ENCODE data around the gene RAI14. TPM values are rescaled to one million over a fixed set of nuclear protein-coding genes. Genes with fewer than 3 reads are reported as not detected.

Gene RAI14
- polyA plus RNA-seq, 6 donors from 2014 or later, result 0.08 to 2.4 (median 1.2) TPM; not detected in 2

DNA sequence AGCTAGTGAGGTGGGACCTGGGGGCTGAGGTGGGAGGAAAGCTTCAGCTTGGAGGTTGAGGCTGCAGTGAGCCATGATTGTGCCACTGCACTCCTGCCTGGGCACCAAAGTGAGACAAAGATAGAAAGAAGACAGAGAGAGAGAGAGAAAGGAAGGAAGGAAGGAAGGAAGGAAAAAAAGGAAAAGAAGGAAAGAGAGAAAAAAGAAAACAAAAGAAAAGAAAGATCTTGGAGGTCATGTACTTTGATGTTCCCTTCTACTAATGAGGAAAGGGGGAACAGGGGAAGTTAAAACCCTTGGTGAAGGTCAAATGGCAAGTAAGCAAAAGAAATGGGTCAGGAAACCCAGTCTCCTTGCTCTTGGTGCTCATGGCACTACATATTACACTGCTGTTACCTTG lies 2.4 kb upstream of the RAI14 start:
- peaks cover 22 to 52% (median 42%) of the 10 kb centered on the region in 3 donors for H3K27me3 Mint-ChIP-seq
- peaks cover 19 to 27% (median 20%) of the 10 kb centered on the region in 3 donors for H3K4me1 Mint-ChIP-seq
- peak overlapping the region in 2 of 6 donors; percentile 12 to 86 for H3K27ac Mint-ChIP-seq
- peak overlapping the region in 2 of 8 donors; percentile 36 to 88 for H3K4me3 Mint-ChIP-seq
- DNase-seq (no peak), ATAC-seq (ENCODE audit: low read depth in 2 of 2) (no peak)
- H3K9me3 Mint-ChIP-seq, result no peaks in the 10 kb centered on the region
- no peaks in the 10 kb centered on the region for H3K36me3 Mint-ChIP-seq

DNA sequence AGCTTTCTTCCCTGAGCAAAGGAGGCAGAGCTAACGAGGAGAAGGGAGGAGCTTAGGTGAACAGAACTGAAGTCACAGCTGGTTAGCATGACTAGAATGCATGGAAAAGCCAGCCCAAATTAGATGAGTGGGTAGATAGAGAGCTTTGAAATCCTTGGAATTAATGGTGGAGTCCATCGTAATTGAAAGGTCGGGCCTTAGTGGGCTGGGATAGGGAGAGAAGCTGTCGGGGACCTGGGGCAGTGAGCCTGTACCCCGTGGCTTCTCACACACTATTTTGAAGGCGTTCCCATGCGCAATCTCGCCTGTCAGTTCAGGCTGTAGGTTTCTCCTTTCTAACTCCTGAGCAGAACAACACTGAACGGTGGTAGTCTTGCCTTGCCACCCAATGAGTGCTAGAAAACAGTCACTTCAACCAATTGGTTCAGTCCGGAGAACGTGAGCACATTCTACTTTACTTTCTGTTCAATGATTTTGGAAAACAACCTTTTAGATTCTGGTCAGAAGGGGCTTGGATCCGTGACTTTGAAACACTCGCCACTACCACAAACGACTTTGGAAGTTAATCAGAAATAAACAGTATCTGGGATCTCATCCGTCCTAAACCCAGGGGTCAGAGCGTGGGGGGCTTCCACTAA lies 655 bp upstream of the RAI14 start:
- Mint-ChIP-seq H3K9me3 (no peaks in the 10 kb centered on the region), H3K4me3 (peak overlapping the region; percentile 88 to 99 (median 92)), H3K27ac (peak overlapping the region in 5 of 6 donors; percentile 33 to 93 (median 85)), H3K36me3 (no peaks in the 10 kb centered on the region), H3K4me1 (peaks cover 19 to 27% (median 20%) of the 10 kb centered on the region in 3 donors), H3K27me3 (peaks cover 25 to 51% (median 46%) of the 10 kb centered on the region in 3 donors)
- peak; percentile 20 for DNase-seq
- ATAC-seq (ENCODE audit: low read depth in 2 of 2), result peak; percentile 66 to 70

DNA sequence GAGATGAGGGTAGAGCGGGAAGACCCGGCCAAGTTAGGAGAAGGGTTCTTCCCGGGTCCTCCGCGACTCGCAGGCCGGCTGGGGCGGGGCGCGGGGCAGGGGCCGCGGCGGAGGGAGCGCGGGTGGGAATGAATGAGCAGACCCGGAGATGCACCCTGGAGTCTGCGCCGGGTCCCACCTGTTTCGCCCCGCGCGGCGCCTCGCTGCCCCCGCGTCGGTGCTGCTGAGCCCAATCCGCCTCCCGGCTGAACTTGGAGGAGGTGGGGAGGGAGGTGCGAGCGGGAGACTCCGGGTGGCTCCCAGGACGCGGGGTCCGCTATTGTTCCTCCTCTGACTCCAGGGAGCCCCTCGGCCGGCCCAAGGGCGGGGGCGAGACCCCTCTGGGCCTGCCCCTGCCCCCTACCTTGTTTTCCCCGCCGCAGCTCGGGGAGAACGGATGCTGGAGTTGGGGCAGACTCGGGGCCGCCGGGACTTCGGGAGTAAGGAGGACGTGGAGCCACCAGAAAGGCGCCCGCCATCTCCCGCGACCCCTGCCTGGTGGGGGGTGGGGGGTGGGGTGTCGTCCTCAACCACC lies 659 bp downstream of the RAI14 start:
- peaks cover 19 to 27% (median 20%) of the 10 kb centered on the region in 3 donors for H3K4me1 Mint-ChIP-seq
- H3K9me3 Mint-ChIP-seq, result no peaks in the 10 kb centered on the region
- ATAC-seq (ENCODE audit: low read depth in 2 of 2) (peak; percentile 14 to 15), DNase-seq (no peak)
- H3K27ac Mint-ChIP-seq, result no peak overlapping the region
- peak overlapping the region; percentile 67 to 99 (median 84) for H3K4me3 Mint-ChIP-seq
- no peaks in the 10 kb centered on the region for H3K36me3 Mint-ChIP-seq
- peaks cover 33 to 61% (median 54%) of the 10 kb centered on the region in 3 donors for H3K27me3 Mint-ChIP-seq

DNA sequence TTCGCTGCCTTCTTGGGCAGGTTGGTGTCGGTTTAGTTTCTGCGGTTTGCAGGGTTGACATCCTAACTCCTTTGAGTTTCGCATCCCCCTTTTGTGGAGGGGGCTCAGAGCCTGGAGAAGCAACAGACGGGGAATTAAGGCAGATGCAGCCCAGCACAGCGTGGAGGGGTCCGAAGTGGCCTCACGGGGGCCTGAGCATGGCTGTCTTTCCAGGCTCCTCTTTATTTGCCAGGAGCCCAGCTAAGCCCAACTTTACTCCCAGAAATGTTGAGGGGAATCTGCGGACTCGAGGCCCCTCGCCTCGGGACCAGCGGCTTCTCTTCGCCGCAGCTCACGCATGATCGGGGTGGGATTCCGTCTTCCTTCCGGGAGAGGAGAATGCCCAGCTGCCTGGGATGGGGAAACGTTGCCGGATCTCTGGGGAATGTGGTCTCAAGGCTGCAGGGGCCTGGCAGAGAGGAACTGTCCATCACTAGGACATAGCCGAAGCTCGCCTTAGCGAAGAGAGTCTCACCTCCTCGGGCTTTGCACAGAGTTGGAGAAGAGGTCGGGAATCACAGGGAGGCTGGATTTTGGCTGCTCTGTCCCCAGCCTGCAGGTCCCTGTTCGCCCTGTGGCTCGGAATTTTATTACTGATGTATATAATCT lies 1.3 kb downstream of the RAI14 start:
- ATAC-seq (ENCODE audit: low read depth in 2 of 2) (no peak), DNase-seq (no peak)
- H3K36me3 Mint-ChIP-seq, result no peaks in the 10 kb centered on the region
- H3K9me3 Mint-ChIP-seq, result no peaks in the 10 kb centered on the region
- H3K4me1 Mint-ChIP-seq, result peaks cover 19 to 27% (median 20%) of the 10 kb centered on the region in 3 donors
- H3K27ac Mint-ChIP-seq, result peak overlapping the region in 2 of 6 donors; percentile 32 to 88
- H3K4me3 Mint-ChIP-seq, result peak overlapping the region; percentile 67 to 99 (median 84)
- H3K27me3 Mint-ChIP-seq, result peaks cover 38 to 63% (median 54%) of the 10 kb centered on the region in 3 donors

DNA sequence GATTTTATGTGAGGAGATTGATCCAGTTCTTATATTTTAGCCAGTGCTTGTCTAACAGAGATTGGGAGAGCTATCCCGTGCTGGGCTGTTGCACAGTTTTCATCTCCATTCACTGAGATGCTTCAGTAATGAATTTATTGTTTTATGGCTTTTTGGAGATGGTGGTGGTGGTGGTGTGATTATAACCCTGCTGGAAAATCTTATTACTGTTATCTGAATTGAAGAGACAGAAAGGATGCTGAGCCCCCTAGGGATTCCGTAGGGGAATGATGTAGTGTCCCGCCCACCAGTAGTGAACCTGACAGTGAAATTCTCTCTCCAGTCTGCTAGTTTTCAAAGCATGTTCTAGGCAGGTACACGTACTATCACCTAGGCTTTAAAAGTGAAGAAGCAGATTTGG lies 1.9 kb downstream of the RAI14 start:
- ATAC-seq (ENCODE audit: low read depth in 2 of 2), result no peak
- peak overlapping the region in 2 of 6 donors; percentile 30 to 32 for H3K27ac Mint-ChIP-seq
- H3K36me3 Mint-ChIP-seq, result no peaks in the 10 kb centered on the region

DNA sequence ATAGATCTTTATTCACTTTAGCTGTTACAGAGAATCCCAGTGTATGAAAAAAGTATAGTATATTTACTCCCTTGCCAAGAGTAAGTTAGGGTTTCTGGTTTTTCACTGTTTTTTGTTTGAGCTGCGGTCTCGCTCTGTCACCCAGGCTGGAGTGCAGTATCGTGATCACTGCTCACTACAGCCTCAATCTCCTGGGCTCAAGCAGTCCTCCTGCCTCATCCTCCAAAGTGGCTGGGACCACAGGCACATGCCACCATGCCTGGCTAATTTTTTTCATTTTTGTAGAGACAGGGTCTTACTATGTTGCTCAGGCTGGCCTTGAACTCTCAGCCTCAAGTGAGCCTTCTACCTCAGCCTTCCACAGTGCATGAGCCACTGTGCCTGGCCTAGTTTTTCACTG lies 3.0 kb downstream of the RAI14 start:
- ATAC-seq (ENCODE audit: low read depth in 2 of 2) (no peak), DNase-seq (no peak)
- Mint-ChIP-seq H3K36me3 (no peaks in the 10 kb centered on the region), H3K27ac (no peak overlapping the region), H3K4me1 (peaks cover 19 to 27% (median 20%) of the 10 kb centered on the region in 3 donors), H3K9me3 (no peaks in the 10 kb centered on the region), H3K4me3 (peak overlapping the region in 2 of 8 donors; percentile 29 to 76), H3K27me3 (peaks cover 38 to 57% (median 44%) of the 10 kb centered on the region in 3 donors)

More for the DNA sequence above, 1.9 kb downstream of the RAI14 start:
- DNase-seq, result no peak
- peaks cover 38 to 63% (median 52%) of the 10 kb centered on the region in 3 donors for H3K27me3 Mint-ChIP-seq
- no peaks in the 10 kb centered on the region for H3K9me3 Mint-ChIP-seq
- H3K4me1 Mint-ChIP-seq, result peaks cover 19 to 27% (median 20%) of the 10 kb centered on the region in 3 donors
- peak overlapping the region; percentile 67 to 99 (median 84) for H3K4me3 Mint-ChIP-seq

DNA sequence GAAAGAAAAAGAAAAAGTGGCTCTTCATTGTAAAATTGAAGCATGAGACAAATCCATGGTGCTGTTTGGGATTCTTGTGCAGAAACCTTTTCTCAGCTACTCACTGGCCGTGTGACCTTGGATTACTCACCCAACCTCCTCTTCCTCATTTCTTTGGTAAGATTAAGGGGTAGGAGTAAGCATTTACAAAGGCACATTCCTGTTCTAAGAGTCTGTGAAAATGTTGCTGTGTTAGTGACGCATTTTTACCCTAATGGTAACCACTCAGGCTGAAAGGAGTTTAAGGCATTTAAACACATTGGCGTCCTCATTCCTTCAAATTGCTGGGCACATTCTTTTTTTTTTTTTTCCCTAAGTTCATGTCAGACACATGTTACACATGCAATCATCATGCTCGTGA lies 4.3 kb downstream of the RAI14 start:
- ATAC-seq (ENCODE audit: low read depth in 2 of 2), result no peak
- no peaks in the 10 kb centered on the region for H3K9me3 Mint-ChIP-seq
- H3K27me3 Mint-ChIP-seq, result peaks cover 34 to 44% (median 37%) of the 10 kb centered on the region in 3 donors
- no peak overlapping the region for H3K4me3 Mint-ChIP-seq
- peaks cover 15 to 17% (median 16%) of the 10 kb centered on the region in 3 donors for H3K4me1 Mint-ChIP-seq
- H3K27ac Mint-ChIP-seq, result no peak overlapping the region
- no peaks in the 10 kb centered on the region for H3K36me3 Mint-ChIP-seq
- DNase-seq, result no peak

DNA sequence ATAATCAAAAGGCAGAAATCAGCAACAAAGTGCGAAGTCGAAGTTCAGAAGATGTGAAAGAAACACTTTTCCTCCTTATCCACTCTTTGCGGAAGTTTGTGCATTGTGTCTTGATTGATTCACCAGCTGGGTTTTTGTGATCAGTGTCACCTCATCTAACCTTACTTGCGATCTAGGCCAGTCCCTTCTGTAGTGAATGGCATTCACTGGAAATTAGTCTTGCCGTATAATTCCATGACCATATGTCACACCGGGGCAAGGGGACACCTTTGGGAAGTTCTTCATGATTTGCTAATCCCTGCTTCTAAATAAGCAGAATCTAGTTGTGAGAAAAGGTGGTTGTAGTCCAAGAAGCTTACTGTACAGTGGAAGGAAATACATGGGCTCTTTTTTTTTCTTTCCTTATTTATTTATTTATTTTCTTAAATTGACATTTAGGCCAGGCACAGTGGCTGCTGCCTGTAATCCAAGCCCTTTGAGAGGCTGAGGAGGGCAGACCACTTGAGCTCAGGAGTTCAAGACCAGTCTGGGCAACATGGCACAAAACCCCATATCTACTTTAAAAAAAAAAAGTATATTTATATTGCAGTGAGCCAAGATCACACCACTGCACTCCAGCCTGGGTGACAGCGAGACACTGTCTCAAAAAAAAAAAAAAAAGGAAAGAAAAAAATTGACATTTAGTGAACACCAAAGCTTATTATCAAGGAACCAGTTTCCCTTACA lies 7.8 kb downstream of the RAI14 start:
- no peaks in the 10 kb centered on the region for H3K4me1 Mint-ChIP-seq
- no peaks in the 10 kb centered on the region for H3K9me3 Mint-ChIP-seq
- no peak for DNase-seq
- no peak overlapping the region for H3K4me3 Mint-ChIP-seq
- no peaks in the 10 kb centered on the region for H3K36me3 Mint-ChIP-seq
- no peak for ATAC-seq (ENCODE audit: low read depth in 2 of 2)
- no peak overlapping the region for H3K27ac Mint-ChIP-seq
- H3K27me3 Mint-ChIP-seq, result peaks cover 15 to 24% (median 17%) of the 10 kb centered on the region in 3 donors

DNA sequence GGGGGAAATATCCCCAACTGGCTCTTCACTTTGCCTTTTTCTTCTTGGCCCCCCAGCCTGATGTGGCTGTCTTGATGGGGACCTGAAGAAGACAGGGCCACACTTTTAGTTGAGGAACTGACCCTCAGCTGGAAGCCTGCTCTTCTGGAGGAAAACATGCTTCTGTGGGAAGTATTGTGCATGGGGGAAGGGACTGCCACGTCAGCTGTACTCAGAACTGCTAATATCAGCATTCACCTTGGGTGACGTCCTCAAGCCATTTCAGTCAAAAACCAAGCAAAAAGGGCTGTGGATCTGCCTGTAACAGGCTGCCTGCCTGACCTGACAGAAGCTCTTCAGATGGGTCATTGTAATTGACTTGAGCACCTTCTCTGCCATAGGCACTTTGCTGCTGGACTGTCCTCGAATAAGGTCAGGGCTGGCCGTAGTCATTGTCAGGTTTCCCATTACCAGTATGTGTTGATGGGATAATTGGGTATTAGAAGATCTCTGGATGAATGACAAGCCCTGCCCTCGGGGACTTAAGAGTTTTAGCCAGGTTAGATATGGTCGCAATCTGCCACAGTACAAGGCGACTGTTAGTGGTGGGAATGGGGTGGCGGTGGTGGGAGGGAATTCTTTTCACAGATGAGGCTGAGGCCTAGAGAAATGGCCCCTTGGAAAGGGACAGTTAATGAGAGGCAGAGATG lies 10.4 kb downstream of the RAI14 start:
- Mint-ChIP-seq H3K4me3 (no peak overlapping the region), H3K27ac (peak overlapping the region in 2 of 6 donors; percentile 39 to 61), H3K27me3 (peaks cover 3 to 7% (median 5%) of the 10 kb centered on the region in 3 donors), H3K9me3 (no peaks in the 10 kb centered on the region), H3K36me3 (no peaks in the 10 kb centered on the region), H3K4me1 (no peaks in the 10 kb centered on the region)
- DNase-seq (no peak), ATAC-seq (ENCODE audit: low read depth in 2 of 2) (no peak)

DNA sequence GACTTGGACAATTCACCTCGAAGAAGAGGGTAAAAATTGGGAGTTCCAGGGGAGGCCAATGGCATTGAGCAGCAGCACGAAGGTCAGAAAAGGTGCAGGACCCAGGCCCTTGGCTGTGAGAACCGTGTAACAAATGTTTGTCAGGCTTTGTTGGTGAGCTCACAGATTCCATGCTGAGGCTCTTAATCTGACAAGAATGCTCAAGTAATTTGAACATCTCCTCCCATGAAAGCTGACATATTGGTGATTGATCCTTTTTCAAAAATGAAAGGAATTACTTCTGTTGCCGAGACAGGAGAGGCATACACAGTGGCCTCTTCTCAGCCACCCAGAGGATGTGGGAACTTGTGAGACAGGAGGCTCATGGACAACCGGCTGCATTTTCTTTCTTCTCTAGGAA lies 11.6 kb downstream of the RAI14 start:
- no peak overlapping the region for H3K4me3 Mint-ChIP-seq
- no peak overlapping the region for H3K27ac Mint-ChIP-seq
- DNase-seq, result no peak
- no peaks in the 10 kb centered on the region for H3K27me3 Mint-ChIP-seq
- H3K9me3 Mint-ChIP-seq, result peaks cover 0 to 3% (median 0%) of the 10 kb centered on the region in 7 donors
- no peak for ATAC-seq (ENCODE audit: low read depth in 2 of 2)
- no peaks in the 10 kb centered on the region for H3K4me1 Mint-ChIP-seq
- no peaks in the 10 kb centered on the region for H3K36me3 Mint-ChIP-seq

DNA sequence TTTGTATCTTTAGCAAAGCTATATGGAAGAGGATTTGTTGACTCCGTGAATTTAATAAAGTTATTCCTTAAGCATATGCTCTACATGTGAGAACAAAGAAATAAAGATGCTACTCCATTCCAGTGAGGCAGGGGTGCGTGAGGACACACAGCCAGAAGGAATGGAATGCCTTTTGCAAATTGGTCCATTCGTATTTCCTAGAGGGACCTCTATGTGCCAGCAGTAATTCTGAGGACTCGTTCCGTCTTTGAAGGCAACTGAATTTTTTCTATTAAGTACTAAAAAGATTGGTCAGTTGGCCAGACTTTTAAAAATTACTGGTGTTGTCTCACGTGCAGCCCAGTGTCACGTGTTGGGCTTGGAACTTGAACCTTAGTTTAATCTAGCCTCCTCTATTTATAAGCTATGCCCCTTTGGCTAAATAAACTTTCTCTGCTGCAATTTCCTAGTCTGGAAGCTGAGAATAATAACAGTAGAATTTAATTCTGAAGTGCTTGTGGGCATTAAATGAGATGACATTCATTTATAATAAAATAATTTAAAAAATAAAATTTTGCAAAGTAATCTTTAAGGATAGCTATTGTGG lies 13.9 kb downstream of the RAI14 start:
- ATAC-seq (ENCODE audit: low read depth in 2 of 2) (no peak), DNase-seq (no peak)
- H3K4me1 Mint-ChIP-seq, result no peaks in the 10 kb centered on the region
- no peaks in the 10 kb centered on the region for H3K36me3 Mint-ChIP-seq
- peaks cover 0 to 3% (median 0%) of the 10 kb centered on the region in 7 donors for H3K9me3 Mint-ChIP-seq
- H3K27ac Mint-ChIP-seq, result no peak overlapping the region
- H3K4me3 Mint-ChIP-seq, result no peak overlapping the region
- H3K27me3 Mint-ChIP-seq, result no peaks in the 10 kb centered on the region

DNA sequence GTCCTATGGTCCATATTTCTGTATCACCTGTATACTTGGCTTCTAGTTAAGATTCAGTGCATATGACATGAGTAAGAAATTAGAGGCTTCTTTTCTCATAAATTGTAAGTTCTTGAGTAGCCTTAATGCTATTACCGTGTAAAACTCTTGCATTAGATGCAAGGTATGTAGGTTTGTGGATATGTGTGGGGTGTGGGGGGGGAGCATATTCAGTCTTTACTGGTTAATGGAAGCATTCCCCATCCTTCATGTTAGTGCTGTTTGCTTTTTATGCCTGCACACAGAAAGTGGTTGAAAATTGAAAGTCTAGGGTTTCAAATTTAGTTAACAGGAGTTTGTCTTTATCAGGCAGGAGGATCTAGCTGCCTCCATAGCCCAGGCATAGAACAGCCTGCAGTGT lies 16.1 kb downstream of the RAI14 start:
- Mint-ChIP-seq H3K36me3 (no peaks in the 10 kb centered on the region), H3K4me1 (no peaks in the 10 kb centered on the region), H3K27me3 (no peaks in the 10 kb centered on the region), H3K9me3 (peaks cover 0 to 3% (median 0%) of the 10 kb centered on the region in 7 donors), H3K27ac (no peak overlapping the region), H3K4me3 (no peak overlapping the region)
- ATAC-seq (ENCODE audit: low read depth in 2 of 2), result no peak
- no peak for DNase-seq

All from naive B cell (primary cell).